ENCODE data around the gene TMEM52.

TMEM52 gene

DNA sequence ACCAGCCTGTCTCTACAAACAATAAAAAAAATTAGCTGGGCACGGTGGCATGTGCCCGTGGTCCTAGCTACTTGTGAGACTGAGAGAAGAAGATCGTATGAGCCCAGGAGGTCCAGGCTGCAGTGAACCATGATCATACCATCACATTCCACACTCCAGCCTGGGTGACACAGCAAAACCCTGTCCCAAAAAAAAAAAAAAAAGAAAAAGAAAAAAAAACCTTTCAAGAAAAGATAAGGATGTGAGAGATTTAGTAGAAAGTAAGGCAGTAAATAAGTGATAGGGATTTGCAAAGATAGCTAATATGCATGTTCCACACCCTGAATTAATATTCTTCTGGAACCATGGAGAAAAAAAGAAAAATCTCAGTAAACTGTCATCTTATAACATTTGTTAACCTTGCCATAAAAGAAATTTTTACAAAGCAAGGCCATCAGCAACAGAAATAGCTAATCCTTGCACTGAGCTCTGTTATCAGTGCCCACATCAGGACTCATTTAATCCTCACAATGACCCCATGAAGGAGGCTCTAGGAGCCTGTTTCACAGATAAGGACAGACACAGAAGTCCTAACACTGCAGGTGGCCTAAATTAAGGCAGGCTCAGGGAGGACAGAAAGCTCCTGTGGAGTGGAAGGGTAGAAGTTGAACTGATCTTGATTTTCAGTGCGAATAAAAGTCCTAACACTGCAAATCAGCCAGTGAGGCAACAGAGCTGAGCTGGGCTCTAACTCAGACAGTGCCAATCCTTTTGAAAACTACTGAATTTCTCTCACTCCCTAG is 35.8 kb downstream of the TMEM52 start:
- no peak for TF ChIP-seq CTCF (IDR thresholded peaks at IDR 0.05)
- H3K27ac ChIP-seq: peak overlapping the region in 1 of 2 donors; percentile 32
- no peak overlapping the region for H3K4me3 ChIP-seq
- DNase-seq (ENCODE audit: low spot score): no peak

DNA sequence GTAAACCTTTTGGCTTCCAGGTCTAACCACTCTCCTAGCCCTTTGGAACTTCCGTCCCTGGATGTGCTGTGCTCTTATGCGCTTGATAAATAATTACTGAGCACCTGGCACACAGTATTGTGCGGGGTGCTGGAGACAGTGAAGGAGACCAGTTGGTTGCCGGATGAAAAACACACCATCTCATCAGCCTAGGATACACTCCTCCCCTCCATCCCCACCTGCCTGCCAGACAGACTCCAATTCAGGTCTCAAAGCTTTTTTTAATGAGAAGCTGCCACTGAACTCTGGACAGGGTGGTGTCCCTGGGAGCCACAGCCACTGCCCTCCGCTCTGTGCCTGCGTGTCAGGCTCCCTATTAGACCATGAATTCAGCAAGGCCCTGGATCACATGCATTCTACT is 37.4 kb downstream of the TMEM52 start:
- TF ChIP-seq CTCF (IDR thresholded peaks at IDR 0.05): no peak
- H3K27ac ChIP-seq: no peak overlapping the region
- no peak overlapping the region for H3K4me3 ChIP-seq
- DNase-seq (ENCODE audit: low spot score): no peak

- no peak for DNase-seq (ENCODE audit: low spot score)
- no peak for TF ChIP-seq CTCF (IDR thresholded peaks at IDR 0.05)
- H3K4me3 ChIP-seq: peak overlapping the region; percentile 11
- no peak overlapping the region for H3K27ac ChIP-seq
Measured at GRCh38 chr1:1880617-1881312, 38.3 kb downstream of the TMEM52 start.

- Histone ChIP-seq H3K4me3 (no peak overlapping the region), H3K27ac (no peak overlapping the region)
- TF ChIP-seq CTCF (IDR thresholded peaks at IDR 0.05): no peak
- DNase-seq (ENCODE audit: low spot score): no peak
Measured at GRCh38 chr1:1879942-1880341, 39.1 kb downstream of the TMEM52 start.

- Histone ChIP-seq H3K27ac (no peak overlapping the region), H3K4me3 (no peak overlapping the region)
- DNase-seq (ENCODE audit: low spot score): no peak
- TF ChIP-seq CTCF (IDR thresholded peaks at IDR 0.05): no peak
Measured at GRCh38 chr1:1877865-1878436, 41.1 kb downstream of the TMEM52 start.

DNA sequence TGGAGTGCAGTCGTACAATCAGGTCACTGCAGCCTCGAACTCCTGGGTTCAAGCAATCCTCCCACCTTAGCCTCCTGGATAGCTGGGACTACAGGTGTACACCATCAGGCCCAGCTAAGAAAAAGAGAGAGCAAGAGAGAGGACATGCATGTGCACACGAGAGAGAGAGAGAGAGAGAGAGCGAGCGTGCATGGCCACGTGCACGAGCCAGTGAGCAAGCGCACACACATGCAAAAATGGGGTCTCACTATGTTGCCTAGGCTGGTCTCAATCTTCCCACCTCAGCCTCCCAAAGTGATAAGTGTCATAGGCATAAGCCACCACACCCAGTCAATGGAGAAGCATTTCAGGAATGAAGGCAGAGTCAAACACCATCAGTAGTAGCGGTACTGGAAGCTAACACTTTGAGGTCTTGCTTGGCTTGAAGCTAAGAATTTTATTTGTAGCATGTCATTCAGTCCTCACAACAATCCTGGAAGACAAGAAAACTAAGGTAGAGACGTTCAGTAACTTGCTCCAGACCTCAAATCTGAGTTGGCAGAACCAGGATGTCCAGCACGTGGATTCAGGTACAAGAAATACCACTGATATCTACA is 42.6 kb downstream of the TMEM52 start:
- Histone ChIP-seq H3K4me3 (no peak overlapping the region), H3K27ac (no peak overlapping the region)
- no peak for DNase-seq (ENCODE audit: low spot score)
- no peak for TF ChIP-seq CTCF (IDR thresholded peaks at IDR 0.05)

All from coronary artery (tissue), 2 donors.